ENCODE data around the gene HRH3. TPM values are rescaled to one million over a fixed set of nuclear protein-coding genes. Genes with fewer than 3 reads are reported as not detected.

HRH3 gene
- total and polyA plus RNA-seq, 9 donors = not detected

- intact Hi-C loops (cut with DNase I) = loop anchor here in 1 of 4 donors (5.0 kb wide), 1 partner anchor 148 kb away; the partner anchor contains the start of gene RPS21
- Histone ChIP-seq H3K4me3 (peak overlapping the region; percentile 62), H3K9me3 (no peaks in the 10 kb centered on the region), H3K27ac (peak overlapping the region; percentile 59 to 62), H3K27me3 (no peaks in the 10 kb centered on the region), H3K36me3 (no peaks in the 10 kb centered on the region), H3K4me1 (ENCODE audit: insufficient read depth) (peaks cover 16% of the 10 kb centered on the region)
- peak in 1 of 5 donors; percentile 20 for DNase-seq
- WGBS, 3 donors = 34 to 35% (median 34%) methylated on average over 23 of the region's 23 CpGs
- TF ChIP-seq POLR2A (IDR thresholded peaks at IDR 0.05) = no peak
- no peak for TF ChIP-seq CTCF (IDR thresholded peaks at IDR 0.05)
- no peak for TF ChIP-seq EP300 (IDR thresholded peaks at IDR 0.05)
Observed at GRCh38 chr20:62239278-62239879, 19.3 kb upstream of the HRH3 start.

- 0 to 1% (median 0%) methylated on average over 23 to 70 of the region's 70 CpGs for WGBS, 3 donors
- H3K27me3 ChIP-seq = no peaks in the 10 kb centered on the region
- no peaks in the 10 kb centered on the region for H3K9me3 ChIP-seq
- DNase-seq = peak in 2 of 5 donors; percentile 50 to 53
- H3K27ac ChIP-seq = peak overlapping the region; percentile 59 to 62
- H3K36me3 ChIP-seq = no peaks in the 10 kb centered on the region
- TF ChIP-seq POLR2A (IDR thresholded peaks at IDR 0.05) = no peak
- intact Hi-C loops (cut with DNase I) = loop anchor here in 1 of 4 donors (5.0 kb wide), 1 partner anchor 149 kb away; the partner anchor contains the start of gene RPS21
- peaks cover 15% of the 10 kb centered on the region for H3K4me1 ChIP-seq (ENCODE audit: insufficient read depth)
- H3K4me3 ChIP-seq = peak overlapping the region; percentile 62
Observed at GRCh38 chr20:62238569-62239277, 18.6 kb upstream of the HRH3 start.

GRCh38 chr20:62237801-62238568 is 17.9 kb upstream of the HRH3 start, which contains the start of gene OSBPL2:
Gene OSBPL2 (plus strand): TSS chr20:62238521. CDS start chr20:62256185, 17,664 bp downstream.
- WGBS, 3 donors = 2% methylated on average over 20 to 55 of the region's 55 CpGs

GRCh38 chr20:62237514-62237800 is 17.4 kb upstream of the HRH3 start:
- no peaks in the 10 kb centered on the region for H3K27me3 ChIP-seq
- no peak overlapping the region for H3K27ac ChIP-seq
- no peaks in the 10 kb centered on the region for H3K9me3 ChIP-seq
- 31 to 44% (median 38%) methylated on average over 1 of the region's 1 CpG for WGBS, 3 donors
- TF ChIP-seq EP300 (IDR thresholded peaks at IDR 0.05) (no peak), POLR2A (IDR thresholded peaks at IDR 0.05) (no peak), CTCF (IDR thresholded peaks at IDR 0.05) (no peak)
- H3K4me3 ChIP-seq = no peak overlapping the region
- no peak for DNase-seq
- intact Hi-C loops (cut with DNase I) = loop anchor here in 1 of 4 donors (5.0 kb wide), 1 partner anchor 150 kb away; the partner anchor contains the start of gene RPS21
- H3K4me1 ChIP-seq (ENCODE audit: insufficient read depth) = peaks cover 15% of the 10 kb centered on the region
- H3K36me3 ChIP-seq = no peaks in the 10 kb centered on the region

More at GRCh38 chr20:62237801-62238568, 17.9 kb upstream of the HRH3 start, which contains the start of gene OSBPL2:
- intact Hi-C loops (cut with DNase I) = loop anchor here in 1 of 4 donors (5.0 kb wide), 1 partner anchor 149 kb away; the partner anchor contains the start of gene RPS21
- DNase-seq = peak; percentile 99 to 100 (median 99)
- peak within 1 kb of the TSS; percentile 59 to 62 for H3K27ac ChIP-seq
- peak within 1 kb of the TSS; percentile 62 for H3K4me3 ChIP-seq
- no peaks in the 10 kb centered on the region for H3K9me3 ChIP-seq
- H3K4me1 ChIP-seq (ENCODE audit: insufficient read depth) = peaks cover 15% of the 10 kb centered on the region
- no peak for TF ChIP-seq CTCF (IDR thresholded peaks at IDR 0.05)
- peak; percentile 15 for TF ChIP-seq EP300 (IDR thresholded peaks at IDR 0.05)
- no peak for TF ChIP-seq POLR2A (IDR thresholded peaks at IDR 0.05)
- H3K36me3 ChIP-seq = no peaks in the 10 kb centered on the region
- H3K27me3 ChIP-seq = no peaks in the 10 kb centered on the region

Data from ovary (tissue), 9 donors.